Kidney (tissue), 14 donors: Measurements from ENCODE around the gene PRM3. TPM values are rescaled to one million over a fixed set of nuclear protein-coding genes. Genes with fewer than 3 reads are reported as not detected.
A peak's percentile ranks its signal among the peaks of the same experiment; 100 is the strongest.

ENCODE experiments used
- DNase-seq, 5 donors: peaks; one replicate each; pipeline ENCODE4 v3.0.0-alpha.2; 2013 to 2020
- FAIRE-seq: peaks from 2 replicates; lab custom pipeline; 2012; peaks lifted over from hg19 to GRCh38; lab: Jason Lieb, UNC
- H3K27ac ChIP-seq, 2 donors: one replicate each; pipeline ENCODE4 v1.7.0; 2013; ENCODE audit warnings: low read depth in 2 of 2, low read length in 2 of 2, inconsistent platforms in 1 of 2
- H3K27me3 ChIP-seq: one replicate; pipeline ENCODE4 v1.7.1; 2013; ENCODE audit warnings: low read length, inconsistent platforms; ENCODE audit not compliant: control insufficient read depth, insufficient read depth
- H3K36me3 ChIP-seq, 3 donors: one replicate each; pipeline versions ENCODE4 v1.7.0 to v1.7.1; 2013; ENCODE audit warnings: low read length in 3 of 3, control low read depth in 1 of 3, inconsistent platforms in 1 of 3; ENCODE audit not compliant: insufficient read depth in 3 of 3, control insufficient read depth in 2 of 3
- H3K4me1 ChIP-seq, 3 donors: one replicate each; pipeline versions ENCODE4 v1.7.0 to v1.7.1; 2013; ENCODE audit warnings: low read length in 3 of 3, inconsistent platforms in 1 of 3, low read depth in 1 of 3; ENCODE audit not compliant: control insufficient read depth in 2 of 3, insufficient read depth in 2 of 3
- H3K4me3 ChIP-seq, 3 donors: one replicate each; pipeline versions ENCODE4 v1.7.0 to v1.8.1; 2013; ENCODE audit warnings: low read length in 3 of 3, control low read depth in 1 of 3, inconsistent platforms in 1 of 3
- H3K9ac ChIP-seq, 3 donors: one replicate each; pipeline versions ENCODE4 v1.7.0 to v1.7.1; 2013; ENCODE audit warnings: low read length in 3 of 3, control low read depth in 1 of 3, inconsistent platforms in 1 of 3
- H3K9me3 ChIP-seq, 3 donors: one replicate each; pipeline versions ENCODE4 v1.7.0 to v1.7.1; 2013; ENCODE audit warnings: low read length in 3 of 3, control low read depth in 1 of 3, inconsistent platforms in 1 of 3; ENCODE audit not compliant: control insufficient read depth in 2 of 3, insufficient read depth in 1 of 3
- CTCF ChIP-seq: IDR thresholded peaks from 3 replicates; pipeline ENCODE4 v1.5.1; 2012; ENCODE audit warnings: mild to moderate bottlenecking, moderate library complexity, borderline replicate concordance; ENCODE audit not compliant: insufficient read depth; ENCODE audit errors: extremely low read depth
- intact Hi-C: fragments of 100-400 bp; cut with DNase I; formaldehyde crosslinking; loops from one replicate; pipeline ENCODE4 v1.11.1; 2022
- polyA plus RNA-seq: library from polyadenylated mRNA; stranded (reverse); fragments of 350-450 nt; fragmentation: Illumina TruSeq; extraction: RNeasy Lipid Tissue Mini Kit (QIAGEN cat#74804); gene quantifications from one replicate; pipeline ENCODE4 v1.2.3, GENCODE V29; 2014; ENCODE audit warnings: low read depth, low replicate concordance; ENCODE audit not compliant: insufficient read depth
- total RNA-seq: library from RNA; stranded (reverse); fragmentation: NEBNext Ultra II Directional; extraction: Animal tissue kit (Norgen Biotek cat#: 25700); gene quantifications from one replicate; pipeline ENCODE4 v1.2.1, GENCODE V29; 2021
- donor health status: control.
- donor health status: control.
- donor health status: control.
- donor health status: control.
- donor health status: control.
- donor health status: DM: yes; HTN: yes; CAD: no.
- donor health status: Normal renal cell carcinoma (clear cell type).

Gene PRM3
- total and polyA plus RNA-seq, 2 donors from 2014 or later: not detected

GRCh38 chr16:11316331-11317015, 43.0 kb upstream of the PRM3 start:
- intact Hi-C loops: no loop called here
- Histone ChIP-seq H3K9me3 (no peaks in the 10 kb centered on the region), H3K27me3 (no peaks in the 10 kb centered on the region), H3K27ac (no peak overlapping the region), H3K9ac (no peak overlapping the region), H3K36me3 (no peaks in the 10 kb centered on the region), H3K4me1 (peaks cover 0 to 8% (median 6%) of the 10 kb centered on the region in 3 donors), H3K4me3 (no peak overlapping the region)
- DNase-seq (peak in 3 of 5 donors; percentile 47 to 57 (median 51)), FAIRE-seq (no peak)
- TF ChIP-seq CTCF: no peak

- Histone ChIP-seq H3K27me3 (no peaks in the 10 kb centered on the region), H3K36me3 (no peaks in the 10 kb centered on the region), H3K27ac (no peak overlapping the region), H3K4me1 (peaks cover 0 to 10% (median 6%) of the 10 kb centered on the region in 3 donors), H3K9me3 (no peaks in the 10 kb centered on the region), H3K4me3 (no peak overlapping the region), H3K9ac (no peak overlapping the region)
- intact Hi-C loops: no loop called here
- DNase-seq (peak; percentile 87 to 95 (median 93)), FAIRE-seq (no peak)
- no peak for TF ChIP-seq CTCF
These were observed 42.1 kb upstream of the PRM3 start for GRCh38 chr16:11315510-11315909.

- intact Hi-C loops: no loop called here
- TF ChIP-seq CTCF: no peak
- no peak overlapping the region for H3K9ac ChIP-seq
- peaks cover 0 to 15% (median 6%) of the 10 kb centered on the region in 3 donors for H3K4me1 ChIP-seq
- H3K27me3 ChIP-seq: no peaks in the 10 kb centered on the region
- H3K9me3 ChIP-seq: no peaks in the 10 kb centered on the region
- H3K36me3 ChIP-seq: no peaks in the 10 kb centered on the region
- DNase-seq (no peak), FAIRE-seq (no peak)
- no peak overlapping the region for H3K27ac ChIP-seq
- no peak overlapping the region for H3K4me3 ChIP-seq
These were observed 41.0 kb upstream of the PRM3 start for GRCh38 chr16:11314309-11314894.
